ENCODE results near the gene SPINK9.
"Not testable (repeated sequence)": the region's sequence is repeated elsewhere in the genome, so short reads cannot be mapped to it uniquely, and the experiment has no call there.

The SPINK9 gene

GRCh38 chr5:148335259-148335658 is at the start of gene SPINK9:
TSS of gene SPINK9 (plus strand) at chr5:148335559. CDS start at chr5:148335614, 55 bp downstream.
- FAIRE-seq: no peak

- FAIRE-seq: no peak
Observed at GRCh38 chr5:148290271-148291195, 44.8 kb upstream of the SPINK9 start.

- no peak for FAIRE-seq
Observed at GRCh38 chr5:148297731-148298130, 37.6 kb upstream of the SPINK9 start.

- FAIRE-seq: no peak
Observed at GRCh38 chr5:148306446-148306845, 28.9 kb upstream of the SPINK9 start.

GRCh38 chr5:148309019-148309418 is 26.3 kb upstream of the SPINK9 start:
- no peak for FAIRE-seq

- FAIRE-seq: no peak
Observed at GRCh38 chr5:148309746-148310145, 25.6 kb upstream of the SPINK9 start.

- FAIRE-seq: no peak
Observed at GRCh38 chr5:148311484-148311883, 23.9 kb upstream of the SPINK9 start.

- no peak for FAIRE-seq
Observed at GRCh38 chr5:148312153-148312552, 23.2 kb upstream of the SPINK9 start, which contains the start of gene SPINK7. TSS of gene SPINK7 (plus strand) at chr5:148312423. CDS start at chr5:148312484, 61 bp downstream.

- FAIRE-seq: no peak
Observed at GRCh38 chr5:148314187-148314586, 21.2 kb upstream of the SPINK9 start.

GRCh38 chr5:148314731-148315130 is 20.6 kb upstream of the SPINK9 start:
- no peak for FAIRE-seq

GRCh38 chr5:148320011-148320963 is 15.1 kb upstream of the SPINK9 start:
- FAIRE-seq: not testable (repeated sequence)

GRCh38 chr5:148333262-148333849 is 2.0 kb upstream of the SPINK9 start:
- no peak for FAIRE-seq

GRCh38 chr5:148336704-148337435 is 1.5 kb downstream of the SPINK9 start:
- FAIRE-seq: no peak

GRCh38 chr5:148342371-148343045 is 7.1 kb downstream of the SPINK9 start:
- no peak for FAIRE-seq

GRCh38 chr5:148343046-148343407 is 7.7 kb downstream of the SPINK9 start:
- FAIRE-seq: no peak

- FAIRE-seq: no peak
Observed at GRCh38 chr5:148343603-148344487, 8.5 kb downstream of the SPINK9 start.

- no peak for FAIRE-seq
Observed at GRCh38 chr5:148347706-148348105, 12.3 kb downstream of the SPINK9 start.

- no peak for FAIRE-seq
Observed at GRCh38 chr5:148352696-148353095, 17.3 kb downstream of the SPINK9 start.

- FAIRE-seq: no peak
Observed at GRCh38 chr5:148353634-148354033, 18.3 kb downstream of the SPINK9 start.

- FAIRE-seq: no peak
Observed at GRCh38 chr5:148364343-148364742, 29.0 kb downstream of the SPINK9 start.

- FAIRE-seq: no peak
Observed at GRCh38 chr5:148368299-148368698, 32.9 kb downstream of the SPINK9 start.

All from TTC549 (cell line).